Neural cell (in vitro differentiated cells): ENCODE results near the gene LRCOL1. TPM values are rescaled to one million over a fixed set of nuclear protein-coding genes. Genes with fewer than 3 reads are reported as not detected.

ENCODE experiments used
- H2AFZ ChIP-seq: fragments of 200-600, 300-800 bp; sonication (generic), shearing (Covaris generic); 2 replicates; pipeline ENCODE4 v1.6.0; 2014; ENCODE audit warnings: low read depth, mild to moderate bottlenecking, antibody characterized with exemption, low read length, moderate library complexity
- H3F3A ChIP-seq: fragments of 200-600 bp; shearing (Covaris generic); 2 replicates; pipeline ENCODE4 v1.6.1; 2016; ENCODE audit warnings: mild to moderate bottlenecking, moderate library complexity, mixed read lengths, antibody characterized with exemption, low read length; ENCODE audit not compliant: insufficient read depth, poor library complexity, severe bottlenecking
- H3K27ac ChIP-seq: fragments of 200-600, 300-800 bp; sonication (generic), shearing (Covaris generic); 2 replicates; pipeline ENCODE4 v1.5.1; 2014; ENCODE audit warnings: mild to moderate bottlenecking, low read length, moderate library complexity
- H3K27me3 ChIP-seq: fragments of 300-800, 200-600 bp; sonication (generic), shearing (Covaris generic); 2 replicates; pipeline ENCODE4 v1.6.0; 2014; ENCODE audit warnings: mild to moderate bottlenecking, low read depth, low read length, moderate library complexity; ENCODE audit not compliant: insufficient read depth
- H3K36me3 ChIP-seq: fragments of 300-800, 200-600 bp; sonication (generic), shearing (Covaris generic); 2 replicates; pipeline ENCODE4 v1.5.1; 2014; ENCODE audit warnings: mild to moderate bottlenecking, antibody characterized with exemption, low read length, moderate library complexity; ENCODE audit not compliant: insufficient read depth
- H3K4me2 ChIP-seq: fragments of 300-800, 200-600 bp; sonication (generic), shearing (Covaris generic); 2 replicates; pipeline ENCODE4 v1.6.0; 2014; ENCODE audit warnings: mild to moderate bottlenecking, low read length
- H3K4me3 ChIP-seq: fragments of 300-800, 200-600 bp; sonication (generic), shearing (Covaris generic); 2 replicates; pipeline ENCODE4 v1.5.1; 2014; ENCODE audit warnings: mild to moderate bottlenecking, low read length, moderate library complexity
- H3K79me2 ChIP-seq: fragments of 200-600 bp; shearing (Covaris generic); replicated peaks from 2 replicates; pipeline ENCODE4 v1.6.0; 2014; ENCODE audit warnings: mild to moderate bottlenecking, low read length, moderate library complexity; ENCODE audit not compliant: insufficient read depth
- H3K9ac ChIP-seq: fragments of 300-800, 200-600 bp; sonication (generic), shearing (Covaris generic); 2 replicates; pipeline ENCODE4 v1.6.1; 2016; ENCODE audit warnings: mild to moderate bottlenecking, low read length, mixed read lengths
- H3K9me2 ChIP-seq: fragments of 200-600 bp; shearing (Covaris generic); 2 replicates; pipeline ENCODE4 v1.6.1; 2016; ENCODE audit warnings: mild to moderate bottlenecking, low read length, mixed read lengths; ENCODE audit not compliant: insufficient read depth
- H3K9me3 ChIP-seq: fragments of 200-600, 300-800 bp; sonication (generic), shearing (Covaris generic); 2 replicates; pipeline ENCODE4 v1.6.1; 2016; ENCODE audit warnings: mild to moderate bottlenecking, mixed run types, low read length, moderate library complexity, mixed read lengths
- H4K20me1 ChIP-seq: fragments of 200-600 bp; shearing (Covaris generic); 2 replicates; pipeline ENCODE4 v1.6.1; 2016; ENCODE audit warnings: mild to moderate bottlenecking, mixed run types; ENCODE audit not compliant: insufficient read depth
- EP300 ChIP-seq: fragments of 450-650 bp; conservative IDR thresholded peaks from 2 replicates; pipeline ENCODE4 v1.6.1; 2014; ENCODE audit warnings: antibody characterized with exemption, mild to moderate bottlenecking, moderate library complexity; ENCODE audit not compliant: poor library complexity, severe bottlenecking
- EZH2 ChIP-seq: fragments of 200-600, 300-800 bp; shearing (Covaris generic), sonication (generic); IDR thresholded peaks from 2 replicates; pipeline ENCODE4 v1.6.1; 2014; ENCODE audit warnings: antibody characterized with exemption, low read length, borderline replicate concordance, mild to moderate bottlenecking; ENCODE audit not compliant: insufficient read depth, poor library complexity, severe bottlenecking
- MXI1 ChIP-seq: fragments of 450-650 bp; conservative IDR thresholded peaks from 2 replicates; pipeline ENCODE4 v1.6.1; 2014; ENCODE audit warnings: antibody characterized with exemption, mild to moderate bottlenecking; ENCODE audit not compliant: poor library complexity, severe bottlenecking
- POLR2AphosphoS5 ChIP-seq: IDR thresholded peaks from 2 replicates; pipeline ENCODE4 v1.6.1; 2012
- RAD21 ChIP-seq: fragments of 450-650 bp; conservative IDR thresholded peaks from 2 replicates; pipeline ENCODE4 v1.6.1; 2014; ENCODE audit warnings: antibody characterized with exemption, mild to moderate bottlenecking, moderate library complexity
- REST ChIP-seq: IDR thresholded peaks from 2 replicates; pipeline ENCODE4 v1.6.1; 2012; ENCODE audit warnings: borderline replicate concordance
- SMC3 ChIP-seq: fragments of 450-650 bp; conservative IDR thresholded peaks from 2 replicates; pipeline ENCODE4 v1.6.1; 2014; ENCODE audit warnings: antibody characterized with exemption, mild to moderate bottlenecking, moderate library complexity; ENCODE audit not compliant: poor library complexity
- TAF1 ChIP-seq: IDR thresholded peaks from 2 replicates; pipeline ENCODE4 v1.6.1; 2012; ENCODE audit warnings: low read depth
- polyA plus RNA-seq: library from polyadenylated mRNA; depleted of rRNA; stranded (reverse); fragments of >200 nt; gene quantifications from 2 replicates; pipeline ENCODE4 v1.2.3, GENCODE V29; 2014
- TF ChIP-seq, protein P1 (sequence below): fragments of 450-650 bp; IDR thresholded peaks from 2 replicates; pipeline ENCODE4 v1.5.1; 2014; ENCODE audit warnings: antibody characterized with exemption, mild to moderate bottlenecking, moderate library complexity; ENCODE audit not compliant: poor library complexity, severe bottlenecking

Gene LRCOL1
- polyA plus RNA-seq, 1 donor from 2014 or later, result not detected

DNA sequence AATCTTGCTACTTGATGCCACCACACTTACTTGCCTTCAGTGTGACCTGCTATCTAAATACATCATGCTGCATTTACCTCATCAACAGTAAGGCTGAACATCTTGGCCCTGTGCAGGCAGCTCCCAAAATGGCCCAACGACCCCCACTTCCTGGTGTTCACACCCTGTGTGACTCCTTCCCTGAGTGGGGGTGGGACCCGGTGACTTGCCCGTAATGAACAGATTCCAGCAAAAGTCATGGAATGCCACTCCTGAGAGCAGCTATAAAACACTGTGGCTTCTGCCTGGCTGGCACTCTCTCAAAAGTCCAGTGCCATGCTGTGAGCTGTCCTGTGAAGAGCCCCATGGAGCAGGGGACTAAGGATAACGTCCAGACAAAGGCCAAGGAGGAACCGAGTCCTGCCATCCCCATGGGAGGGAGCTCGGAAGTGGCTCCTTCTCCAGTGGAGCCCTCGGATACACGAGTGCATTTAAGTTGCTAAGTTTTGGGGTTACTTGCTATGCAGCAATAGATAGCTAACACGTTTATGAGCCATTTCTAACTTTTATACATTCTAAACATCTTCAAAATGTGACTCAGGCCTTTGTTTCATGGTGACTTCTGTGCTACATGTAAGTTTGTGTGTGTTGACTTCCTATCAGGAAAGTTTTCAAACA is 41.2 kb upstream of the LRCOL1 start:
- Histone ChIP-seq H3F3A (no peaks in the 10 kb centered on the region), H3K27me3 (no peaks in the 10 kb centered on the region), H2AFZ (no peak overlapping the region), H3K36me3 (no peaks in the 10 kb centered on the region), H4K20me1 (no peaks in the 10 kb centered on the region), H3K79me2 (no peaks in the 10 kb centered on the region), H3K27ac (no peak overlapping the region), H3K4me3 (no peak overlapping the region), H3K9me2 (no peaks in the 10 kb centered on the region), H3K4me2 (no peak overlapping the region), H3K9me3 (no peaks in the 10 kb centered on the region), H3K9ac (no peak overlapping the region)
- TF ChIP-seq MXI1 (no peak), SMC3 (no peak), REST (no peak), POLR2AphosphoS5 (no peak), EZH2 (no peak), EP300 (no peak), RAD21 (no peak), TAF1 (no peak)
- TF ChIP-seq, protein P1, sequence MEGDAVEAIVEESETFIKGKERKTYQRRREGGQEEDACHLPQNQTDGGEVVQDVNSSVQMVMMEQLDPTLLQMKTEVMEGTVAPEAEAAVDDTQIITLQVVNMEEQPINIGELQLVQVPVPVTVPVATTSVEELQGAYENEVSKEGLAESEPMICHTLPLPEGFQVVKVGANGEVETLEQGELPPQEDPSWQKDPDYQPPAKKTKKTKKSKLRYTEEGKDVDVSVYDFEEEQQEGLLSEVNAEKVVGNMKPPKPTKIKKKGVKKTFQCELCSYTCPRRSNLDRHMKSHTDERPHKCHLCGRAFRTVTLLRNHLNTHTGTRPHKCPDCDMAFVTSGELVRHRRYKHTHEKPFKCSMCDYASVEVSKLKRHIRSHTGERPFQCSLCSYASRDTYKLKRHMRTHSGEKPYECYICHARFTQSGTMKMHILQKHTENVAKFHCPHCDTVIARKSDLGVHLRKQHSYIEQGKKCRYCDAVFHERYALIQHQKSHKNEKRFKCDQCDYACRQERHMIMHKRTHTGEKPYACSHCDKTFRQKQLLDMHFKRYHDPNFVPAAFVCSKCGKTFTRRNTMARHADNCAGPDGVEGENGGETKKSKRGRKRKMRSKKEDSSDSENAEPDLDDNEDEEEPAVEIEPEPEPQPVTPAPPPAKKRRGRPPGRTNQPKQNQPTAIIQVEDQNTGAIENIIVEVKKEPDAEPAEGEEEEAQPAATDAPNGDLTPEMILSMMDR, result no peak

GRCh38 chr12:132649226-132649945 is 39.0 kb upstream of the LRCOL1 start:
- no peaks in the 10 kb centered on the region for H3K36me3 ChIP-seq
- TF ChIP-seq TAF1, result no peak
- TF ChIP-seq RAD21, result no peak
- no peak for TF ChIP-seq POLR2AphosphoS5
- no peak for TF ChIP-seq EZH2
- TF ChIP-seq REST, result no peak
- TF ChIP-seq SMC3, result no peak

More at GRCh38 chr12:132649226-132649945, 39.0 kb upstream of the LRCOL1 start:
- no peak overlapping the region for H3K4me2 ChIP-seq
- no peak overlapping the region for H2AFZ ChIP-seq
- no peak overlapping the region for H3K9ac ChIP-seq
- no peak overlapping the region for H3K4me3 ChIP-seq
- H4K20me1 ChIP-seq, result no peaks in the 10 kb centered on the region
- H3K27ac ChIP-seq, result no peak overlapping the region
- H3K27me3 ChIP-seq, result no peaks in the 10 kb centered on the region
- H3K9me3 ChIP-seq, result no peaks in the 10 kb centered on the region
- no peaks in the 10 kb centered on the region for H3K9me2 ChIP-seq
- H3F3A ChIP-seq, result no peaks in the 10 kb centered on the region
- H3K79me2 ChIP-seq, result no peaks in the 10 kb centered on the region
